Activated T-helper 1 cell treated with anti-CD3 and anti-CD28 coated beads, Interleukin-12 subunit alpha, Interleukin-12 subunit beta, Interleukin-2, Interleukin-4 antibody, amounts not matched to agents 30 ng/mL and 10 ng/mL and 1 ng/mL, durations not matched to agents 14 hours and 24 hours and 36 hours (primary cell): ENCODE measurements around the gene CCDC187. TPM values are rescaled to one million over a fixed set of nuclear protein-coding genes. Genes with fewer than 3 reads are reported as not detected.

ENCODE experiments used
- DNase-seq: peaks from one replicate; pipeline ENCODE4 v3.0.0; 2021; ENCODE audit warnings: low spot score
- H3K27ac Mint-ChIP-seq: one replicate; pipeline ENCODE4 v1.8.0; 2021; ENCODE audit warnings: mild to moderate bottlenecking, mixed read lengths
- H3K27me3 Mint-ChIP-seq: one replicate; pipeline ENCODE4 v1.8.0; 2022; ENCODE audit warnings: mild to moderate bottlenecking, moderate library complexity, mixed read lengths; ENCODE audit not compliant: insufficient read depth
- H3K36me3 Mint-ChIP-seq: one replicate; pipeline ENCODE4 v1.8.0; 2021; ENCODE audit warnings: low read depth, mixed read lengths
- H3K4me1 Mint-ChIP-seq: one replicate; pipeline ENCODE4 v1.8.0; 2021; ENCODE audit warnings: low read depth, mixed read lengths
- H3K4me3 Mint-ChIP-seq: one replicate; pipeline ENCODE4 v1.8.0; 2021; ENCODE audit warnings: mild to moderate bottlenecking, moderate library complexity, mixed read lengths
- H3K9me3 Mint-ChIP-seq: one replicate; pipeline ENCODE4 v1.8.0; 2021; ENCODE audit warnings: mixed read lengths
- intact Hi-C: fragments of 100-400 bp; cut with micrococcal nuclease; formaldehyde crosslinking; loops from one replicate; pipeline ENCODE4 v1.15.1; 2024
- total RNA-seq: library from RNA; stranded (reverse); gene quantifications from 2 replicates; pipeline ENCODE4 v1.2.3, GENCODE V29; 2022

CCDC187 gene
- total RNA-seq, 1 donor from 2014 or later, result not detected

- no peak for DNase-seq
- H3K4me1 Mint-ChIP-seq, result no peaks in the 10 kb centered on the region
- H3K27me3 Mint-ChIP-seq, result no peaks in the 10 kb centered on the region
- H3K27ac Mint-ChIP-seq, result no peak overlapping the region
- H3K36me3 Mint-ChIP-seq, result no peaks in the 10 kb centered on the region
- no peaks in the 10 kb centered on the region for H3K9me3 Mint-ChIP-seq
- intact Hi-C loops, result no loop called here
- no peak overlapping the region for H3K4me3 Mint-ChIP-seq
Measured at GRCh38 chr9:136343884-136344269, 40.0 kb upstream of the CCDC187 start.

- Mint-ChIP-seq H3K36me3 (no peaks in the 10 kb centered on the region), H3K27me3 (no peaks in the 10 kb centered on the region), H3K4me1 (no peaks in the 10 kb centered on the region), H3K9me3 (no peaks in the 10 kb centered on the region), H3K27ac (no peak overlapping the region), H3K4me3 (no peak overlapping the region)
- no peak for DNase-seq
- intact Hi-C loops, result no loop called here
Measured at GRCh38 chr9:136343121-136343883, 39.4 kb upstream of the CCDC187 start.

- Mint-ChIP-seq H3K36me3 (no peaks in the 10 kb centered on the region), H3K9me3 (no peaks in the 10 kb centered on the region), H3K27me3 (no peaks in the 10 kb centered on the region), H3K4me3 (no peak overlapping the region), H3K27ac (no peak overlapping the region), H3K4me1 (no peaks in the 10 kb centered on the region)
- DNase-seq, result peak; percentile 58
- intact Hi-C loops, result loop anchor here (1.0 kb wide), 1 partner anchor 21 kb away; the partner anchor contains the start of gene DNLZ
Measured at GRCh38 chr9:136342181-136343120, 38.6 kb upstream of the CCDC187 start.

GRCh38 chr9:136341769-136342168 lies 37.9 kb upstream of the CCDC187 start:
- Mint-ChIP-seq H3K4me1 (no peaks in the 10 kb centered on the region), H3K27ac (no peak overlapping the region), H3K4me3 (no peak overlapping the region), H3K9me3 (no peaks in the 10 kb centered on the region), H3K36me3 (no peaks in the 10 kb centered on the region), H3K27me3 (no peaks in the 10 kb centered on the region)
- no peak for DNase-seq
- intact Hi-C loops, result loop anchor here (1.0 kb wide), 1 partner anchor 22 kb away; the partner anchor contains the start of gene DNLZ

GRCh38 chr9:136341042-136341655 lies 37.3 kb upstream of the CCDC187 start:
- no peaks in the 10 kb centered on the region for H3K36me3 Mint-ChIP-seq
- DNase-seq, result no peak
- intact Hi-C loops, result no loop called here
- H3K27ac Mint-ChIP-seq, result no peak overlapping the region
- H3K9me3 Mint-ChIP-seq, result no peaks in the 10 kb centered on the region
- no peaks in the 10 kb centered on the region for H3K4me1 Mint-ChIP-seq
- no peak overlapping the region for H3K4me3 Mint-ChIP-seq
- H3K27me3 Mint-ChIP-seq, result no peaks in the 10 kb centered on the region

- H3K36me3 Mint-ChIP-seq, result no peaks in the 10 kb centered on the region
Measured at GRCh38 chr9:136340356-136341041, 36.6 kb upstream of the CCDC187 start.

GRCh38 chr9:136339958-136340310 lies 36.0 kb upstream of the CCDC187 start:
- intact Hi-C loops, result no loop called here
- no peak overlapping the region for H3K4me3 Mint-ChIP-seq
- H3K4me1 Mint-ChIP-seq, result no peaks in the 10 kb centered on the region
- no peaks in the 10 kb centered on the region for H3K9me3 Mint-ChIP-seq
- H3K27me3 Mint-ChIP-seq, result no peaks in the 10 kb centered on the region
- no peak for DNase-seq
- no peaks in the 10 kb centered on the region for H3K36me3 Mint-ChIP-seq
- no peak overlapping the region for H3K27ac Mint-ChIP-seq

More at GRCh38 chr9:136340356-136341041, 36.6 kb upstream of the CCDC187 start:
- Mint-ChIP-seq H3K27me3 (no peaks in the 10 kb centered on the region), H3K4me3 (no peak overlapping the region), H3K9me3 (no peaks in the 10 kb centered on the region), H3K4me1 (no peaks in the 10 kb centered on the region), H3K27ac (no peak overlapping the region)
- DNase-seq, result no peak
- intact Hi-C loops, result no loop called here

GRCh38 chr9:136339173-136339957 lies 35.5 kb upstream of the CCDC187 start:
- Mint-ChIP-seq H3K36me3 (no peaks in the 10 kb centered on the region), H3K9me3 (no peaks in the 10 kb centered on the region), H3K4me3 (no peak overlapping the region), H3K27ac (no peak overlapping the region), H3K27me3 (no peaks in the 10 kb centered on the region), H3K4me1 (no peaks in the 10 kb centered on the region)
- no peak for DNase-seq
- intact Hi-C loops, result no loop called here

- Mint-ChIP-seq H3K4me1 (no peaks in the 10 kb centered on the region), H3K27ac (no peak overlapping the region), H3K36me3 (no peaks in the 10 kb centered on the region), H3K9me3 (no peaks in the 10 kb centered on the region), H3K27me3 (no peaks in the 10 kb centered on the region), H3K4me3 (no peak overlapping the region)
- no peak for DNase-seq
- intact Hi-C loops, result no loop called here
Measured at GRCh38 chr9:136338511-136338910, 34.6 kb upstream of the CCDC187 start.

DNA sequence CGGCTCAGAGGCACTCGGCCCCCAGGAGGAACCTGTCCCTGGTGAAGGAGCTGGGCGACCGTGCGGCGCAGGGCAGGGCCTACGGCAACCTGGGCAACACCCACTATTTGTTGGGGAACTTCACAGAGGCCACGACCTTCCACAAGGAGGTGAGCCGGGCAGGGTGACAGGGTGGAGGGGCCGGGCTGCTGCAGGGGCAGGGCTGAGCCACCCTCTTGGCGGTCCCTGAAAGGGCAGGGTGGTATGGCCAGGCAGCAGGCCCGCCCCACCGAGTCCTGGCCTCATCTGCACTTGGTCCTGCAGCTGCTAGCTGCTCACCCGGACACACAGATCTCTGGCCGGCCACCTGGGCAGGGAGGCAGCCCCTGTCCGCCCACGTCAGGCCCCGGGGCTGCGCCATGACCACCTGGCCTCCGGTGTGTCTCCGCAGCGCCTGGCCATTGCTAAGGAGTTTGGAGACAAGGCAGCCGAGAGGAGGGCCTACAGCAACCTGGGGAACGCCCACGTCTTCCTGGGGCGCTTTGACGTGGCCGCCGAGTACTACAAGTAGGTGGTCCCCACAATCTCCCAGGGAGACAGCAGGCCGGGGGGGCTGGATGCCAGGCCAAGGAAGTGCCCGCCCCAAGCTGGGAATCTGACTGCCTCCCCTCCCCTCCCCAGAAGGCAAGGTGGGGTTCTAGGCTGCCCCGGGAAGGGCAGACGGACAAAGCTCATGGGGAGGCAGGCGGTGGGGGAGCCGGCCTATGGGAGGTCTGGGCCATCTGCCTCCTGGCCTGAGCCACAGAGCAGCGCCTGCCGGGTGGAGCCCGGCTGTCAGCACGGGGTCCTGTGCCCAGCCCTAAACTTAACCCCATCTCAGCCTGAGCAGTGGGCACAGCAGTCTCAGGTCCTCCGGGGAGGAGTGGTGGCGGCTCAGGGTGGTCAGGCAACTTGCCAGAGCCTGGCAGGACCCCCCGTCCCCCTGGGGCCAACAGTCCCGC lies 33.8 kb upstream of the CCDC187 start:
- Mint-ChIP-seq H3K4me1 (no peaks in the 10 kb centered on the region), H3K27me3 (no peaks in the 10 kb centered on the region), H3K36me3 (no peaks in the 10 kb centered on the region), H3K9me3 (no peaks in the 10 kb centered on the region), H3K27ac (no peak overlapping the region), H3K4me3 (no peak overlapping the region)
- intact Hi-C loops, result no loop called here
- no peak for DNase-seq

- Mint-ChIP-seq H3K9me3 (no peaks in the 10 kb centered on the region), H3K4me1 (no peaks in the 10 kb centered on the region), H3K27ac (no peak overlapping the region), H3K4me3 (no peak overlapping the region), H3K36me3 (no peaks in the 10 kb centered on the region), H3K27me3 (no peaks in the 10 kb centered on the region)
- DNase-seq, result no peak
- intact Hi-C loops, result no loop called here
Measured at GRCh38 chr9:136336881-136337280, 33.0 kb upstream of the CCDC187 start.
